ENCODE results near the gene NUDT14. TPM values are rescaled to one million over a fixed set of nuclear protein-coding genes. Genes with fewer than 3 reads are reported as not detected.

NUDT14 gene
- total and polyA plus RNA-seq, 2 experiments from 2014 or later: 14.8 to 38.4 TPM

GRCh38 chr14:105153331-105153731, 27.8 kb downstream of the NUDT14 start:
- no peaks in the 10 kb centered on the region for H3K27me3 ChIP-seq (ENCODE audit: insufficient read depth)
- Mint-ChIP-seq H3K27ac (no peak overlapping the region), H3K4me3 (no peak overlapping the region), H3K27me3 (ENCODE audit: insufficient read depth, low read depth, poor library complexity) (peaks cover 12% of the 10 kb centered on the region), H3K36me3 (ENCODE audit: low read depth) (no peaks in the 10 kb centered on the region), H3K9me3 (no peaks in the 10 kb centered on the region), H3K4me1 (peaks cover 2% of the 10 kb centered on the region; the same call in 1 of the 3 replicates)
- DNase-seq (ENCODE audit: low spot score) (no peak), ATAC-seq (no peak)
- no peak for TF ChIP-seq EZH2 (IDR thresholded peaks at IDR 0.05; ENCODE audit: low read depth, unreplicated experiment)
- TF ChIP-seq EZH2phosphoT487 (IDR thresholded peaks at IDR 0.05; ENCODE audit: unreplicated experiment): no peak
- no peak for TF ChIP-seq ZNF331 (CRISPR knock-in tag; IDR thresholded peaks at IDR 0.05; ENCODE audit: low read depth)
- TF ChIP-seq ZNF114 (CRISPR knock-in tag; IDR thresholded peaks at IDR 0.05): no peak
- TF ChIP-seq, protein P1, sequence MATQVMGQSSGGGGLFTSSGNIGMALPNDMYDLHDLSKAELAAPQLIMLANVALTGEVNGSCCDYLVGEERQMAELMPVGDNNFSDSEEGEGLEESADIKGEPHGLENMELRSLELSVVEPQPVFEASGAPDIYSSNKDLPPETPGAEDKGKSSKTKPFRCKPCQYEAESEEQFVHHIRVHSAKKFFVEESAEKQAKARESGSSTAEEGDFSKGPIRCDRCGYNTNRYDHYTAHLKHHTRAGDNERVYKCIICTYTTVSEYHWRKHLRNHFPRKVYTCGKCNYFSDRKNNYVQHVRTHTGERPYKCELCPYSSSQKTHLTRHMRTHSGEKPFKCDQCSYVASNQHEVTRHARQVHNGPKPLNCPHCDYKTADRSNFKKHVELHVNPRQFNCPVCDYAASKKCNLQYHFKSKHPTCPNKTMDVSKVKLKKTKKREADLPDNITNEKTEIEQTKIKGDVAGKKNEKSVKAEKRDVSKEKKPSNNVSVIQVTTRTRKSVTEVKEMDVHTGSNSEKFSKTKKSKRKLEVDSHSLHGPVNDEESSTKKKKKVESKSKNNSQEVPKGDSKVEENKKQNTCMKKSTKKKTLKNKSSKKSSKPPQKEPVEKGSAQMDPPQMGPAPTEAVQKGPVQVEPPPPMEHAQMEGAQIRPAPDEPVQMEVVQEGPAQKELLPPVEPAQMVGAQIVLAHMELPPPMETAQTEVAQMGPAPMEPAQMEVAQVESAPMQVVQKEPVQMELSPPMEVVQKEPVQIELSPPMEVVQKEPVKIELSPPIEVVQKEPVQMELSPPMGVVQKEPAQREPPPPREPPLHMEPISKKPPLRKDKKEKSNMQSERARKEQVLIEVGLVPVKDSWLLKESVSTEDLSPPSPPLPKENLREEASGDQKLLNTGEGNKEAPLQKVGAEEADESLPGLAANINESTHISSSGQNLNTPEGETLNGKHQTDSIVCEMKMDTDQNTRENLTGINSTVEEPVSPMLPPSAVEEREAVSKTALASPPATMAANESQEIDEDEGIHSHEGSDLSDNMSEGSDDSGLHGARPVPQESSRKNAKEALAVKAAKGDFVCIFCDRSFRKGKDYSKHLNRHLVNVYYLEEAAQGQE (IDR thresholded peaks at IDR 0.05; ENCODE audit: unreplicated experiment): no peak
- TF ChIP-seq, protein P2, sequence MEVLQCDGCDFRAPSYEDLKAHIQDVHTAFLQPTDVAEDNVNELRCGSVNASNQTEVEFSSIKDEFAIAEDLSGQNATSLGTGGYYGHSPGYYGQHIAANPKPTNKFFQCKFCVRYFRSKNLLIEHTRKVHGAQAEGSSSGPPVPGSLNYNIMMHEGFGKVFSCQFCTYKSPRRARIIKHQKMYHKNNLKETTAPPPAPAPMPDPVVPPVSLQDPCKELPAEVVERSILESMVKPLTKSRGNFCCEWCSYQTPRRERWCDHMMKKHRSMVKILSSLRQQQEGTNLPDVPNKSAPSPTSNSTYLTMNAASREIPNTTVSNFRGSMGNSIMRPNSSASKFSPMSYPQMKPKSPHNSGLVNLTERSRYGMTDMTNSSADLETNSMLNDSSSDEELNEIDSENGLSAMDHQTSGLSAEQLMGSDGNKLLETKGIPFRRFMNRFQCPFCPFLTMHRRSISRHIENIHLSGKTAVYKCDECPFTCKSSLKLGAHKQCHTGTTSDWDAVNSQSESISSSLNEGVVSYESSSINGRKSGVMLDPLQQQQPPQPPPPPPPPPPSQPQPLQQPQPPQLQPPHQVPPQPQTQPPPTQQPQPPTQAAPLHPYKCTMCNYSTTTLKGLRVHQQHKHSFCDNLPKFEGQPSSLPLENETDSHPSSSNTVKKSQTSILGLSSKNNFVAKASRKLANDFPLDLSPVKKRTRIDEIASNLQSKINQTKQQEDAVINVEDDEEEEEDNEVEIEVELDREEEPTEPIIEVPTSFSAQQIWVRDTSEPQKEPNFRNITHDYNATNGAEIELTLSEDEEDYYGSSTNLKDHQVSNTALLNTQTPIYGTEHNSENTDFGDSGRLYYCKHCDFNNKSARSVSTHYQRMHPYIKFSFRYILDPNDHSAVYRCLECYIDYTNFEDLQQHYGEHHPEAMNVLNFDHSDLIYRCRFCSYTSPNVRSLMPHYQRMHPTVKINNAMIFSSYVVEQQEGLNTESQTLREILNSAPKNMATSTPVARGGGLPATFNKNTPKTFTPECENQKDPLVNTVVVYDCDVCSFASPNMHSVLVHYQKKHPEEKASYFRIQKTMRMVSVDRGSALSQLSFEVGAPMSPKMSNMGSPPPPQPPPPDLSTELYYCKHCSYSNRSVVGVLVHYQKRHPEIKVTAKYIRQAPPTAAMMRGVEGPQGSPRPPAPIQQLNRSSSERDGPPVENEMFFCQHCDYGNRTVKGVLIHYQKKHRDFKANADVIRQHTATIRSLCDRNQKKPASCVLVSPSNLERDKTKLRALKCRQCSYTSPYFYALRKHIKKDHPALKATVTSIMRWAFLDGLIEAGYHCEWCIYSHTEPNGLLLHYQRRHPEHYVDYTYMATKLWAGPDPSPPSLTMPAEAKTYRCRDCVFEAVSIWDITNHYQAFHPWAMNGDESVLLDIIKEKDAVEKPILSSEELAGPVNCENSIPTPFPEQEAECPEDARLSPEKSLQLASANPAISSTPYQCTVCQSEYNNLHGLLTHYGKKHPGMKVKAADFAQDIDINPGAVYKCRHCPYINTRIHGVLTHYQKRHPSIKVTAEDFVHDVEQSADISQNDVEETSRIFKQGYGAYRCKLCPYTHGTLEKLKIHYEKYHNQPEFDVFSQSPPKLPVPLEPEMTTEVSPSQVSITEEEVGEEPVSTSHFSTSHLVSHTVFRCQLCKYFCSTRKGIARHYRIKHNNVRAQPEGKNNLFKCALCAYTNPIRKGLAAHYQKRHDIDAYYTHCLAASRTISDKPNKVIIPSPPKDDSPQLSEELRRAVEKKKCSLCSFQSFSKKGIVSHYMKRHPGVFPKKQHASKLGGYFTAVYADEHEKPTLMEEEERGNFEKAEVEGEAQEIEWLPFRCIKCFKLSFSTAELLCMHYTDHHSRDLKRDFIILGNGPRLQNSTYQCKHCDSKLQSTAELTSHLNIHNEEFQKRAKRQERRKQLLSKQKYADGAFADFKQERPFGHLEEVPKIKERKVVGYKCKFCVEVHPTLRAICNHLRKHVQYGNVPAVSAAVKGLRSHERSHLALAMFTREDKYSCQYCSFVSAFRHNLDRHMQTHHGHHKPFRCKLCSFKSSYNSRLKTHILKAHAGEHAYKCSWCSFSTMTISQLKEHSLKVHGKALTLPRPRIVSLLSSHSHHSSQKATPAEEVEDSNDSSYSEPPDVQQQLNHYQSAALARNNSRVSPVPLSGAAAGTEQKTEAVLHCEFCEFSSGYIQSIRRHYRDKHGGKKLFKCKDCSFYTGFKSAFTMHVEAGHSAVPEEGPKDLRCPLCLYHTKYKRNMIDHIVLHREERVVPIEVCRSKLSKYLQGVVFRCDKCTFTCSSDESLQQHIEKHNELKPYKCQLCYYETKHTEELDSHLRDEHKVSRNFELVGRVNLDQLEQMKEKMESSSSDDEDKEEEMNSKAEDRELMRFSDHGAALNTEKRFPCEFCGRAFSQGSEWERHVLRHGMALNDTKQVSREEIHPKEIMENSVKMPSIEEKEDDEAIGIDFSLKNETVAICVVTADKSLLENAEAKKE (CRISPR knock-in tag; IDR thresholded peaks at IDR 0.05): no peak
- TF ChIP-seq CREB1 (CRISPR knock-in tag; IDR thresholded peaks at IDR 0.05; ENCODE audit: low read depth): no peak
- TF ChIP-seq JUNB (IDR thresholded peaks at IDR 0.05; ENCODE audit: unreplicated experiment): no peak
- no peak for TF ChIP-seq POLR2AphosphoS5 (IDR thresholded peaks at IDR 0.05; ENCODE audit: low read depth)
- no peak for TF ChIP-seq STAT1 (IDR thresholded peaks at IDR 0.05; ENCODE audit: unreplicated experiment)
- no peaks in the 10 kb centered on the region for H3K4me1 ChIP-seq (ENCODE audit: insufficient read depth)
- no peak overlapping the region for H3K4me3 ChIP-seq
- H3F3A ChIP-seq (replicated peaks; ENCODE audit: low read depth): no peaks in the 10 kb centered on the region
- H3K27ac ChIP-seq (ENCODE audit: low read depth): no peak overlapping the region
- H3K9me2 ChIP-seq (ENCODE audit: insufficient read depth): no peaks in the 10 kb centered on the region
- H3K4me2 ChIP-seq: no peak overlapping the region
- no peaks in the 10 kb centered on the region for H3K36me3 ChIP-seq (ENCODE audit: insufficient read depth)
- H3K79me2 ChIP-seq (replicated peaks; ENCODE audit: insufficient read depth): no peaks in the 10 kb centered on the region
- H2AFZ ChIP-seq: no peak overlapping the region
- no peaks in the 10 kb centered on the region for H4K20me1 ChIP-seq (replicated peaks; ENCODE audit: insufficient read depth)
